GM18951 (cell line): Measurements from ENCODE around the gene HYDIN.

Source experiments
- POLR2A ChIP-seq: IDR thresholded peaks from 4 replicates; pipeline ENCODE4 v1.6.1; 2011; ENCODE audit warnings: mild to moderate bottlenecking; ENCODE audit not compliant: insufficient read length, insufficient read depth; ENCODE audit errors: extremely low read depth
- in situ Hi-C: fragments of 300-500 bp; cut with MboI; formaldehyde crosslinking; loops from one replicate; pipeline ENCODE4 v1.12.0; 2022; ENCODE audit warnings: low sequenced_read_pairs, mixed read lengths, inconsistent platforms; ENCODE audit not compliant: unreplicated experiment

Gene HYDIN

DNA sequence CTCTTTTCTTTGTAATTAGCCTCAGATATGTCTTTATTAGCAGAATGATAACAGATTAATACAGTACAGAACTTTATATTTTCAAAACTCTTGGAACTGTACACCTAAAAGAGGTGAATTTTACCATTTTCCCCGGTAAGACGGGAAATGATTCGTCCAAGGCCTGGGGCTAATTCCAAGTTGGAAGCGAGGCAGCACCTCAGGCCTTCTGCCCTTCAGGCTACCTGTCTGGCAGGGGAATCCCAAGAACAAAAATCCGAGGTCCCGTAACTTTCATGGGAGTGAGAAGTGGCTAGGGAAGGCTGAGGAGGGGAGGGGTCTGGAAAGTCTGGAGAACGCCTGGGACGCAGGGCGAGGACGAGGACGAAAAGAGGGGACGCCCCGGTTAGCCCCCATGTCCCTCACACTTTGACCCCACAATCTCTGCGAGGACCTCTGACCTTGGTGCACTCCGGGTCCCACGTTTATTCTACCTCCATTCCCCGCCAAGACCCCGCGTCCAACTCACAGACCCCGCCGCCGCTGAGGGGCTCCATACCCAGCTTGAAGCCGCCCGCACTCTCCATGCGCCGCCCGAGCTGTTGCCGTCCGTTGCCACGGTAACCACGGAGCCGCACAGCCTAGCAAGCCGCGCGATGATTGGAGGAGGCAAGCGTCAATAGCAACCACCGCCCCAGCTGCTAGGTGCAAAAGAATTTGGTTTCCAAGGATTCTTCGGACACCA lies at the start of gene HYDIN:
Gene HYDIN, minus strand, starts transcription at position 601 of the 724 bp plus-strand sequence. CDS start 43,827 bp downstream, outside the sequence.
- in situ Hi-C loops, result no loop called here
- TF ChIP-seq POLR2A, result no peak

DNA sequence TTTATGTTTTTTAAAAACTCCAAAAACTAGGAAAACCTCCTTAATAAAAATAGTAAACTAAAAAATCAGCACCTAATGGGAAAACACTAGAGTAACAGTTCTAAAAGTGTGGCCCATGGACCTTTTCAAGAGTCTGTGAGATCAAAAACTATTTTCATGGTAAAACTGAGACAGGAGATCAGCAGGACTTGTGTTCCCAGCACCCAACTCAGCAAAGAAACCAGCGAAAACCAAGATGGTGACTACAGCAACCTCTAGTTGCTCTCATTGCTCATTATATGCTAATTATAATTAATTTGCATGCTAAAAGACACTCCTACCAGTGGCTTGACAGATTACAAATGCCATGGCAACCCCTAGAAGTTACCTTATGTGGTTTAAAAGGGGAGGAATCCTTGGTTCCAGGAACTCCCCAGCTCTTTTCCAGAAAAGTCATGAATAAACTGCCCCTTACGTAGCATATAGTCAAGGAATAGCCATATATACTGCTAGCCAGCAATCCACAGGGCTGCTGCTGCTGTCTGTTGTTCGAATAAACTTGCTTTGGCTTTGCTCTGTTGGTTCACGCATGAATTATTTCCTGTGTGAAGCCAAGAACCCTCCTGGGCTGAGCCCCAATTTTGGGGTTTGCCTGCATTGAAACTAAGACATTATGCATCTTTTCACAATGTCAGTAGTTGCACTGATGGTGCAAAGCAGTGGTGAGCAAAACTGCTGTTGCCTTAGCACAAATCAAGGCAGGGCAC lies 46.2 kb upstream of the HYDIN start:
- in situ Hi-C loops, result no loop called here
- no peak for TF ChIP-seq POLR2A

DNA sequence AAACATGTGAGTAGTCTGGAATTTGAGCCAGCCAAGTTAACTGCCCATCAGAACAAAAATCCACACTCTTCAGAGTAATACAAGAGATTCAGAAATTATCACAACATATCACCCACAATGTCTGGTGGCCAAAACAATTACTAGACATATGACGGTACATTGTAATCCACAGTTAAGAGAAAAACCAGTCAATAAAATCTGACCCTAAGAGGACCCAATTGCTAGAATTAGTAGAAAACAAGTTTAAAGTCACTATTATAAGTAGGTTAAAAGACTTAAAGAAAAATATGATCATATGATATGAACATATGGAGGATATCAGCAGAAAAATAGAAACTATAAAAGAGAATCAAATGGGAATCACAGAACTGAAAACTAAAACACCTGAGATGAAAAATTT lies 42.9 kb upstream of the HYDIN start:
- in situ Hi-C loops, result no loop called here
- no peak for TF ChIP-seq POLR2A

DNA sequence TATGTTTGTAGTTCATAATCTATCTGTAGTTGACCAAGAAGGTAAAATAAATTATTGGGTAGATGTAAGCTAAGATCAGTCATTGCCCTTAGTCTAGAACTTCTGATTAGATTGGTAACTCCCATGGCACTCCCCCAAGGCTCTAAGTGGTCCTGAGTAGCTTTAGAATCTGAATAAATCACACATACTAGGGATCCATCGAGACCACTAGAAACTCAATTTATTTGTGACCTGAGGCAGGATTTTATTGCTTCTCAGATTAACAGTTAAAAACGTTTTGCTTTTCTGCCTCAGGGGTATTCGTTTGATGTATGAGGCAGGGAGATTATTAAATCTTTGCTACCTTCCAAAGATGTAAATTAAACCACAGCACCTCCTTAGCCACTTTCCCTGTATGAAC lies 33.8 kb upstream of the HYDIN start:
- in situ Hi-C loops, result no loop called here

DNA sequence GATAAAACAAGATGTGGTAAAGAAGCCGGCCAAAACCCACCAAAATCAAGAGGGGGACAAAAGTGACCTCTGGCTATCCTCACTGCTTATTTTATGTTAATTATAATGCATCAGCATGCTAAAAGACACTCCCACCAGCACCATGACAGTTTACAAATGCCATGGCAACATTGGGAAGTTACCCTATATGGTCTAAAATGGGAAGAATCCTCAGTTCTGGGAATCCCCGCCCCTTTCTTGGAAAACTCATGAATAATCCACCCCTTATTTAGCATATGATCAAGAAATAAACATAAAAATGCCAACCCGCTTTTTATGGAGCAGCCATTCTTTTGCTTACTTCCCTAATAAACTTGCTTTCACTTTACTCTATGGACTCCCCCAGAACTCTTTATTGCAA lies 33.1 kb upstream of the HYDIN start:
- in situ Hi-C loops, result no loop called here
- TF ChIP-seq POLR2A, result no peak

More for the DNA sequence above, 33.8 kb upstream of the HYDIN start:
- no peak for TF ChIP-seq POLR2A

DNA sequence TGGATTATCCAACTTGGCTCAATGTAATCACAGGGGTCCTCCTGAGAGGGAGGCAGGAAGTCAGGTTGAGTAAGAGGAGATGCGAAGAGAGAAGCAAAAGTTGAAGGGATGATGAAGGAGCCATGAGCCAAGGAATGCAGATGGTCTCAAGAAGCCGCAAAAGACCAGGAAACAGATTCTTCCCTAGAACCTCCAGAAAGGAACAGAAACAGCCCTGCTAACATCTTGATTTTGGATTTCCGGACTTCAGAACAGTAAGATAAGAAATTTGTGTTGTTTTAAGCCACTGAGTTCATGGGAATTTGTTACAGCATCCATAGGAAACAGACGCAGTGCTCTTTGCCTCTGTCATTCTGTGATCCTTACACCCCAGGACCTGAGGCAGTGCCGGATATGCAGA lies 31.9 kb upstream of the HYDIN start:
- TF ChIP-seq POLR2A, result no peak
- in situ Hi-C loops, result no loop called here

DNA sequence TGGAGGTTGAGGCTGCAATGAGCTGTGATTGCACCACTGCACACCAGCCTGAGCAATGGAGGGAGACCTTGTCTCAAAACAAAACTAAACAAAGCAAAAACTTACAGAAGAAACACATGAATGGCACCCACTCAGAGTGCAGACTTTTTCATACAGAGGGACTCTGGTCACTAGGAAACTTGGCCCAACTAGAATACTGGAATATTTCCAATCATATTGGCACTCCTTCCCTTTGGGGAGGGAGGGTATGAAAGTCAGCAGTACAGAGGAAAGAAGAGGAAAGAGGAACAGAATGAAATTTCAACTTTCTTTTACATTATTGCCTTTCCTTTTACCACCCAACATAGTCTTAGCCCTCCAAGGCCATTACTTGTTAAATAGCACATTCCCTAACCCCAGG lies 30.5 kb upstream of the HYDIN start:
- TF ChIP-seq POLR2A, result no peak
- in situ Hi-C loops, result no loop called here

DNA sequence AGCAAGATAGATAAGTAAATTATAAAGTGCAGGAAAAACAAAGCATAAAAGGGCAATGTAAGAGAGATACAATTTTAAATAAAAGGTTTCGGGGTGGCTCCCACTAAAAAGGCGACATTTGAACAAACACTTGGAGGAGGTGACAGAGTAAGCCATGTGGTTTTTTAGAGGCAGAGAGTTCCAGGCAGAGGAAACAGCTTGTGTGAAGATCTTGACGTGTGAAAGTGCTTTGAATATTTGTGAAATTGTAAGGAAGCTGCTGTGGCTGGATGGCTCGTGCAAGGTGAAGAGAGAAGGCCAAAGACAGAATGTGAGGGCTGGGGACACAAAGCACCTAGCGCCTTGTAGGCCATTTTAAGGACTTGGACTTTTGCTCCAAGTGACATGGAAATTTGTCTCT lies 28.6 kb upstream of the HYDIN start:
- no peak for TF ChIP-seq POLR2A
- in situ Hi-C loops, result no loop called here

DNA sequence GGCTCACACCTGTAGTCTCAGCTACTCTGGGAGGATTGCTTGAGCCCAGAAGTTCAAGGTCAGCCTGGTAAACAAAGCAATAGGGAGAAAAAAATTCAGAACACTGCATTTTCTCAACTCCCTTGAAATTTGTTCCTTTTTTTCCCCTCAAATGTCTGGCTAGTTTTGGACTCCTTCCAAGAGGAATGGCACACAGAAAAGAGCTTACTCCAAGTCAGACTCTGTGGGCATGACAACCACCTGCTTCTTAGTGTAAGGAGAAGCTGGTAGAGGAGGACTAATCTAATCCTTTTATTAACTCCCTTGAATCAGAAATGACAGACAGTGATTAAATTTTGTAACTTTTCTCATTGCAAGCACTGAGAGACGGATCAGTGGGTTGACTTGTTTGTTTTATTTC lies 27.9 kb upstream of the HYDIN start:
- in situ Hi-C loops, result no loop called here
- no peak for TF ChIP-seq POLR2A

DNA sequence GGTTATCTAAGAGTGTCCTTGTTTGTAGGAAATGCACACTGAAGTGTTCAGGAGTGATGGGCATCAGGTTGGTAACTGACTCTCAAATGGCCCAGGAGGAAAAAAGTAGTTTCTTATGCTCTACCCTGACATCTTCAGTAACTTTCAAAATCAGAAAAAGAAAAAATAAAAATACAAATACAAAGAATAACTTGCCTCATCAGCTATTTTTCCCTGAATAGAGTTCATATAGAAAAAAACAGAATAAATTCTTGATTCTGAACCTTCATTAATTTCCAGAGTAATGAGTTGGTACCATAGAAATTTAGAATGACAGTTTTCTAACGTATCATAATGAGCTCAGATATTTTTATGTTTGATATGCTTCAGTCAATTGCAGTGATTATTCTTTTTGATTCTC lies 27.2 kb upstream of the HYDIN start:
- in situ Hi-C loops, result no loop called here
- TF ChIP-seq POLR2A, result no peak

DNA sequence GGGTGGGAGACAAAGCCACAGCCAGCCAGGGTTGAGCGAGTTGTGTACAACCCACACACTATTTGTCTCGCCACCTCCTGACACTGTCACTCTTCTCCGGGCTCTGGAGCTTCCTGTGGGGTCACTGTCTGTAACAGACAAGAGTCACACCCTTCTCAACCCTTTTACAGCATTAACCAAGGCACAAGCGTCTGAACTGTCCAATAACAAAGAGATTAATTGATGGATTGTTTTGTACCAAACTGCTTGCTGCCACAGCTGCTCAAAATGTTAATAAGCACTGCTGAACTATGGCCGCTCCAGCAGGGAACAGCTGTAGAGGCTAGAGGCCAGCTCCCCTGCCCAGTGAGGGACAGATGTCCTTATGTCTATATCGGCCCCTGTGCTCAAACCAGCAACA lies 25.2 kb upstream of the HYDIN start:
- no peak for TF ChIP-seq POLR2A
- in situ Hi-C loops, result no loop called here

DNA sequence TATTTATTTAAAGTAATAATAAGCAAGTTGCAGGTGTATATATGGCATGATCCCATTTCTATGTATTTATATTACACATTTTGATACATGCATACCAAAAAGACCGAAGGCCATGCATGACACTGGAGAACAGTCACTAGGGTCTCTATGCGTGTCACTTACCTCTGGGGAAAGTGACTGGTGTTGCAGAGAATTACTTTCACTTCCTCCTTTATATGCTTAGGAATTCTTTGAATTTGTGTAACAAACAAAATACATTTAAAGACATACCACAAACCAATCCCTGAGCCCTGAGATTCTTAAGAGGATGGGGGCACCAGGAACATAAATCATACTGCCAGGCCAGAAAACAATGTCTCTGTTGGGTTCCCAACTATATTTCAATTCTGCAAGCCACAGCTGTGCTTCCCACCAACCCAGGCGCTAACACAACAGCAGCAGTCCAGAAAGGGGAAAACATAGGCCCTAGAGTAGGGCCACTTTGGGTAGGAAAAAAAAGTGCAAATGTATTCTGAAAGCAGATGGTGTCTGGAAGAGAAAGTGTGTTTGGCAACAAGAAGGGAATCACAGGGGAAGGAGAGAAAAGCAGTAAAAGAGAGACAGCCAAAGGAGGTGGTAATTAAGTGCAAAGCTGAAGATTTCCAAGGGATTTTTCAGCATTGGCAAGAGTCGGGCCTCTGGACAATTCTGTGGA lies 24.5 kb upstream of the HYDIN start:
- no peak for TF ChIP-seq POLR2A
- in situ Hi-C loops, result no loop called here

DNA sequence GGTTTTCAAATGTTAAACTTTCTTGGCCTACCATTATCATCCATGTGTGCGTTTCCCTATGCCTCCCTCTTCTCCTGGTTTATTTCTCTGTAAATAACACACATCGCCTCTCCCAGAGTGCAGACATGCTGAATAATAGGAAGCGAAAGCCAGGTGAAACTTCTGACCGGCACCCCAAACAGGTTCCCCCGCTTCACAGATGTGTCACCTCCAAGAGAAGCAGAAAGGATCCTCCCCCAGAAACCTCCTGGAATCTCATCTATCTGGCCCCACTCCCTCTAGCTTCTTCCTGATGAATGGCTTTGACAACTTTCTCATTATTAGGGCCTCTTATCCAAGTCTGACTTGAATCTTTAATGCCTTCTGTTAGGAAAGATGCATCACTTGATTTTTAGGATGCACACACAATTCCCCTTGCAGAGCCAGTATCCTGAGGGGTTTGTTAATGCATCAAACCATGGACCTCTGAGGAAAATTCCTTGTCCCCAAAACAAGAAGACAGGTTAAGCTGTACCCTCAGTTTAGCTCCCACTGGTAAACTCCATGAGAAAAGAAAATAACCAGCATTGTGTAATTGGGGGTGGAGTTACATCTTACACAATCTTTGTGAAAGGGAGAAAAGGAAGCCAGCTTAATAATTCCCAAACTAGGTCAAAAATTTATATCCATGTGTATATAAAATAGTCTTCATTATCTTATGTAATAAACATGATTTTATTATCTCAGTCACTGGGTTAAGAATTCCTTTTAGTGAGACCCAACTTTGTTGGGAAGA lies 20.1 kb upstream of the HYDIN start:
- no peak for TF ChIP-seq POLR2A
- in situ Hi-C loops, result no loop called here
